SU-DHL-6 (cell line): Measurements from ENCODE around the gene M6PR.
"Not testable (repeated sequence)": the region's sequence is repeated elsewhere in the genome, so short reads cannot be mapped to it uniquely, and the experiment has no call there.

Experiments used
- CTCF ChIP-seq: fragments of 200-600 bp; sonication (generic); IDR thresholded peaks from one replicate; pipeline ENCODE4 v1.5.1; 2017; ENCODE audit warnings: antibody characterized with exemption, mild to moderate bottlenecking, low read length, moderate library complexity; ENCODE audit not compliant: insufficient read depth, poor library complexity, severe bottlenecking
- EZH2phosphoT487 ChIP-seq: fragments of 200-600 bp; sonication (generic), shearing (Covaris generic); conservative IDR thresholded peaks from 2 replicates; pipeline ENCODE4 v1.6.1; 2018; ENCODE audit warnings: mild to moderate bottlenecking, antibody characterized with exemption, low read length, moderate library complexity, mixed read lengths

- not testable (repeated sequence) for TF ChIP-seq CTCF, EZH2phosphoT487
Observed at GRCh38 chr12:8902703-8903102, 46.7 kb downstream of the M6PR start.
